OCI-LY3 (cell line): ENCODE measurements around the gene SCGB2B2.

Source experiments
- EZH2phosphoT487 ChIP-seq: fragments of 200-600 bp; shearing (Covaris generic); IDR thresholded peaks from 2 replicates; pipeline ENCODE4 v1.6.1; 2018; ENCODE audit warnings: antibody characterized with exemption, mixed run types, low read depth
- TF ChIP-seq, protein P1 (sequence below): fragments of 200-600, 300-600 bp; sonication (generic); IDR thresholded peaks from 2 replicates; pipeline ENCODE4 v1.5.1; 2014; ENCODE audit warnings: antibody characterized with exemption, low read length, low read depth

DNA sequence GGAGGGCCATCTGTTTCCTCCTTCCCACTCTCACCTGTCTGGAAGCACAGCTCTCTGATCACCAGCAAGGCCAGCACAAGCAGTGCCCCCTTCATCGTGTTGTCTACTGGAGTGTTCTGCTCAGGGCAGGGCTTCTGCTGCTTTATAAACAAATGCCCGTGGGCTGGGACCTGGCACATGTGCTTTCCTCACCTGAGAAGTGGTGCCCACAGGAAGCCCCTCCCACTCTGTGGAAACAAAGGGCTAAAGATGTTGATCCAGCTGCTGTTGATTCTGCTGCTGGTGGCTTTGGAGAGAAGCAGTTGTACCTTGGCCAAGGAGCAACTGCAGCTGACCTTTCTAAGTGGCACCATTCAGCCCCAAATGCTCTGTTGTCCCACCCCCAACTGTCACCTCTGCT is 30.7 kb upstream of the SCGB2B2 start:
- TF ChIP-seq, protein P1, sequence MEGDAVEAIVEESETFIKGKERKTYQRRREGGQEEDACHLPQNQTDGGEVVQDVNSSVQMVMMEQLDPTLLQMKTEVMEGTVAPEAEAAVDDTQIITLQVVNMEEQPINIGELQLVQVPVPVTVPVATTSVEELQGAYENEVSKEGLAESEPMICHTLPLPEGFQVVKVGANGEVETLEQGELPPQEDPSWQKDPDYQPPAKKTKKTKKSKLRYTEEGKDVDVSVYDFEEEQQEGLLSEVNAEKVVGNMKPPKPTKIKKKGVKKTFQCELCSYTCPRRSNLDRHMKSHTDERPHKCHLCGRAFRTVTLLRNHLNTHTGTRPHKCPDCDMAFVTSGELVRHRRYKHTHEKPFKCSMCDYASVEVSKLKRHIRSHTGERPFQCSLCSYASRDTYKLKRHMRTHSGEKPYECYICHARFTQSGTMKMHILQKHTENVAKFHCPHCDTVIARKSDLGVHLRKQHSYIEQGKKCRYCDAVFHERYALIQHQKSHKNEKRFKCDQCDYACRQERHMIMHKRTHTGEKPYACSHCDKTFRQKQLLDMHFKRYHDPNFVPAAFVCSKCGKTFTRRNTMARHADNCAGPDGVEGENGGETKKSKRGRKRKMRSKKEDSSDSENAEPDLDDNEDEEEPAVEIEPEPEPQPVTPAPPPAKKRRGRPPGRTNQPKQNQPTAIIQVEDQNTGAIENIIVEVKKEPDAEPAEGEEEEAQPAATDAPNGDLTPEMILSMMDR: no peak
- TF ChIP-seq EZH2phosphoT487: no peak
